Muscle of back (tissue), 13 donors: ENCODE data around the gene ABCA9. TPM values are rescaled to one million over a fixed set of nuclear protein-coding genes. Genes with fewer than 3 reads are reported as not detected.
"Not testable (repeated sequence)": the region's sequence is repeated elsewhere in the genome, so short reads cannot be mapped to it uniquely, and the experiment has no call there.

ENCODE experiments used
- DNase-seq, 3 donors: peaks; one replicate each; pipeline versions ENCODE4 v3.0.0 to v3.0.0-alpha.2; 2013
- long read RNA-seq, 9 donors: transcript quantifications; one replicate each; lab custom pipeline, GENCODE V29; 2026
- polyA plus RNA-seq, 10 donors: library from polyadenylated mRNA; unstranded; fragments of 120-200 nt; gene quantifications; one replicate each; pipeline ENCODE4 v1.2.1, GENCODE V29; 2013; ENCODE audit not compliant: insufficient read length in 10 of 10

Gene ABCA9, protein sequence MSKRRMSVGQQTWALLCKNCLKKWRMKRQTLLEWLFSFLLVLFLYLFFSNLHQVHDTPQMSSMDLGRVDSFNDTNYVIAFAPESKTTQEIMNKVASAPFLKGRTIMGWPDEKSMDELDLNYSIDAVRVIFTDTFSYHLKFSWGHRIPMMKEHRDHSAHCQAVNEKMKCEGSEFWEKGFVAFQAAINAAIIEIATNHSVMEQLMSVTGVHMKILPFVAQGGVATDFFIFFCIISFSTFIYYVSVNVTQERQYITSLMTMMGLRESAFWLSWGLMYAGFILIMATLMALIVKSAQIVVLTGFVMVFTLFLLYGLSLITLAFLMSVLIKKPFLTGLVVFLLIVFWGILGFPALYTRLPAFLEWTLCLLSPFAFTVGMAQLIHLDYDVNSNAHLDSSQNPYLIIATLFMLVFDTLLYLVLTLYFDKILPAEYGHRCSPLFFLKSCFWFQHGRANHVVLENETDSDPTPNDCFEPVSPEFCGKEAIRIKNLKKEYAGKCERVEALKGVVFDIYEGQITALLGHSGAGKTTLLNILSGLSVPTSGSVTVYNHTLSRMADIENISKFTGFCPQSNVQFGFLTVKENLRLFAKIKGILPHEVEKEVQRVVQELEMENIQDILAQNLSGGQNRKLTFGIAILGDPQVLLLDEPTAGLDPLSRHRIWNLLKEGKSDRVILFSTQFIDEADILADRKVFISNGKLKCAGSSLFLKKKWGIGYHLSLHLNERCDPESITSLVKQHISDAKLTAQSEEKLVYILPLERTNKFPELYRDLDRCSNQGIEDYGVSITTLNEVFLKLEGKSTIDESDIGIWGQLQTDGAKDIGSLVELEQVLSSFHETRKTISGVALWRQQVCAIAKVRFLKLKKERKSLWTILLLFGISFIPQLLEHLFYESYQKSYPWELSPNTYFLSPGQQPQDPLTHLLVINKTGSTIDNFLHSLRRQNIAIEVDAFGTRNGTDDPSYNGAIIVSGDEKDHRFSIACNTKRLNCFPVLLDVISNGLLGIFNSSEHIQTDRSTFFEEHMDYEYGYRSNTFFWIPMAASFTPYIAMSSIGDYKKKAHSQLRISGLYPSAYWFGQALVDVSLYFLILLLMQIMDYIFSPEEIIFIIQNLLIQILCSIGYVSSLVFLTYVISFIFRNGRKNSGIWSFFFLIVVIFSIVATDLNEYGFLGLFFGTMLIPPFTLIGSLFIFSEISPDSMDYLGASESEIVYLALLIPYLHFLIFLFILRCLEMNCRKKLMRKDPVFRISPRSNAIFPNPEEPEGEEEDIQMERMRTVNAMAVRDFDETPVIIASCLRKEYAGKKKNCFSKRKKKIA (N-terminal part only)
- polyA plus RNA-seq: 10 to 100 TPM in 9 of 10 donors, 1 to 10 TPM in 1; 7.5 to 29.6 (median 13.0) TPM
- long read RNA-seq, donor 1, partial matches to known transcripts: 5 of 5 reads
- long read RNA-seq, donor 1, other reads (novel, unspliced or antisense): 0 of 5 reads
- long read RNA-seq, donor 2: 0 reads
- long read RNA-seq, donor 3: 0 reads
- long read RNA-seq, donor 4: 0 reads
- long read RNA-seq, donor 5: 0 reads
- long read RNA-seq, donor 6, partial matches to known transcripts: 0 of 1 reads
- long read RNA-seq, donor 6, other reads (novel, unspliced or antisense): 0 of 1 reads
- long read RNA-seq, donor 7, partial matches to known transcripts: 14 of 14 reads
- long read RNA-seq, donor 7, other reads (novel, unspliced or antisense): 0 of 14 reads
- long read RNA-seq, donor 8: 0 reads
- long read RNA-seq, donor 9: 0 reads

- DNase-seq: peak; percentile 84 to 94 (median 88)
These were observed at the start of gene ABCA9 for GRCh38 chr17:69060822-69061221. ABCA9 (minus strand) TSS chr17:69060927; CDS start chr17:69051126, 9,801 bp downstream.

DNA sequence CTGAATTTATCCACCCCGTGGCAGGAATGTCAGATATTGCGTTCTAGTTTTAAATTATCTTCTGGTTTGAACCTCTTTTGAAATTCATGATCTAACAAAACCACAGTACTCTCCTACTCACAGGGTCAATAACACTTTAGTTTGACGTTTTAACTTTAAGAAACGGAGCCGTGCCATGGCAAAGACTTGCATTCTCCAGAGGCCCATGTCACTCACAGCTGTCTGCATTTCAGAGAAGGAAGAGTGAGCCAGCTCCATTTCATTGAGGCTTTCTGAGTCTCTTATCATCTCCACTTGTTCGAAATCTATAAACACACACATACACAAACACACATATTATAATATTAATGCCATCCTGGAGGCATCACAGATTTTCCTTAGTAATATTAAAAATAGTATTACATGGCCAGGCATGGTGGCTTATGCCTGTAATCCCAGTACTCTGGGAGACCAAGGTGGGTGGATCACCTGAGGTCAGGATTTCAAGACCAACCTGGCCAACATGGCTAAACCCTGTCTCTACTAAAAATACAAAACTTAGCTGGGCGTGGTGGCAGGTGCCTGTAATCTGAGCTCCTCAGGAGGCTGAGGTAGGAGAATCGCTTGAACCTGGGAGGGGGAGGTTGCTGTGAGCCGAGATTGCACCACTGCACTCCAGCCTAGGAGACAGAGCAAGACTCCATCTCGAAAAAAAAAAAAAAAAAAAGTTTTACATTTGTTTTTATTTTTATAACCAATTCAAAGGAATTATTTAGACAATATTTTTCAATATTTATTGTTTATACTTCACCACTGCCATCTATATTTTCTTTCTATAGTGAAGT is 45.4 kb upstream of the ABCA9 start:
- no peak for DNase-seq

DNA sequence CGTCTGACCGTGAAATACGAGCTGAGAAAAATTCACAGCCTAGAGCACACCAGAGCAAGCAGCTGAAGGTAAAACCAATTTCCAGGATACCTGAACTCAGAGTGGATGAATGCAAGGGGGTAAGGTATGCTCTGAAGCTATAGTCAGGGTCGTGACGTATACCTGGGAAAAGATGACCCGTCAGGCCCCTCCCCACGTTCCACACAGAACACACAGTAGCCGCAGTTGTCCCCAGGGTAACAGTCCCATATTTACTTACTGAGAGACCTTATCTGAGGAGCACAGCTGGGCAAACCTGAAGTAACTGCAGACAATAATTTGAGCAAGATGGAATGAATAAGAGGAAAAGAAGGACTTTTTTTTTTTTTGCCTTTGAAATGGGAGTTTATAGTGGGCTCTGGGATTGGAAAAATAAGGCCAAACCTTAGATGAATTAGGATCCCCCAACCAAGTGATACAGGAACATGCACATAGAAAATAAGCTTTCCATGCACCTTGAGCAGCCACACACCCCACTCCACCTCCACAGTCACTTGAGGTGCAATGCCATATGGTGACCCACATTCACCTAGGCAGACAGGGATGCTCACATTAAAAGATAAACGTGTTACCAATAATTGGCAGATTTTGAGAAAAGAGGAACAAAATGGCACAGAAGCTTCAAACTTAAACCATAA is 43.0 kb upstream of the ABCA9 start:
- no peak for DNase-seq

- no peak for DNase-seq
These were observed 37.9 kb upstream of the ABCA9 start for GRCh38 chr17:69098625-69099024.

DNA sequence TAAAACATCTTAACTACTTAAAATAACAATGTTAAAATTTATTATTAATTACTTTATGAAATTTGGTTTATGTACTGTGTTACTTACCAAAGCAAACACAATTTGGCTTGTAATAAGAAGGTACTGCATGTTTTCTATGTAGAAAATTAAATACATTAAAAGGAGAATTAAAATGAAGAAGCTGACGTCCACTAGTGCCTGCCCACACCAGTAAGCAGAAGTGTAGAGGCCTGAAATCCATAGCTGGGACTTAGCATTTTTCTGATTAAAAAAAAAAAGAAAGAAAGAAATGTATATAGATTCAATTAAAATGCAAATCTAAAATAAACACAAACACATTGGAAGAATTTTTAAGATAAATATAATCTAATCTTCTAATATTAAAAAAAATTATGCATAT is 35.8 kb upstream of the ABCA9 start:
- DNase-seq: no peak

DNA sequence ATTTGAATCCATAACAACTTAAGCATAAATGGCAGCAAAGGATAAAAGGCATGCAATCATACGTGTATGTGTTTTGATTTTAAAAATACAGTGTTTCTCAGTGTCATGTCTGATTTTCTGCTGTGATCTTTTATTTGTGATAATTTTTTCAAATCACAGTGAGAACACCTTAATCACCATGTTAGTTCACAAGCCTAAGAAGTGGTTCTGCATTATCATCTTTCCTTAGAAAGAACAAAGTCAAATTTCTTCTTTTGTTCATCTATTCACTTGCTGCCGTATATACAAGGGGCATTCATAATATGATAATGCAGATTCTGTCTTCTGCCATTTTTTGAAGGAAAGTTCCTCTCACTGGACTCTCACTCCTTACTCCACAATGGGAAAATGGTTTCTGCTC is 33.3 kb upstream of the ABCA9 start:
- DNase-seq: no peak

GRCh38 chr17:69093279-69093789 is 32.6 kb upstream of the ABCA9 start:
- DNase-seq: peak in 1 of 3 donors; percentile 51

DNA sequence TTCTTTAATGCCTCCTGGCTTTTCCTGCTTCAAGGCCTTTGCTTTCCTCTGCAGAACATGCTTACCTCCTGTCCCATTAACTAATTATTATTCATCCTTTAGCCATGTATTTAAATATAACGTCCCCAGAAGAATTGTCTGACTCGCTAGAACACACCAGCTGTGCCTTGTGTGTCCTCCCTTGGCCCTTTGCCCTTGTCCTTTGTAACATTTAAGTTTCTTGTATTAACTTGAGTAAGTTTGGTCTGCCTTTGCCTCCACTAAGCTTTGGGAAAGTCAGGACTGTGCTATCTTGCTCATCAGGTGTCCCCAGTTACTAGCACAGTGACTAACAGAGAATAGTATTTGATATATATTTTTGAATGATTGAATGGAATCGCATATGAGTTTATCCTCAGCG is 29.6 kb upstream of the ABCA9 start:
- no peak for DNase-seq

GRCh38 chr17:69088643-69089200 is 28.0 kb upstream of the ABCA9 start:
- DNase-seq: no peak

DNA sequence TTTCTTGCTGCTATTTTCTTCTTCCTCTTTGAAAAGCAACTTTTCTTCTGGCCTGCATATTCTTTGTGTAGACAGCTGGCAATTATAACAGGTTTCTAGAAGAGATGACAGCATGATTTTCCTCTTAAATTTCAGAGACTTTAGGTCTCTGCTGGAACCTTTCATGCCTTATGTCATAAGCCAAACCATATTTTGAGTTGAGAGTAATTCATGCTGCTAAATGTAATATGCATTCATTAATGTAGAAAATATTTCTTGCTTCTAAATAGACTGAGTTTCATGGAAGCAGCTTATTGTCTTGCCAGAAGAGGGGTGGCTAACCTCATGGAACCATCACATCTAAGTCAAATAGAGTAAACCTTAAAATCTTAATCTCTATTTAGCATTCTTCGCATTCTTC is 25.9 kb upstream of the ABCA9 start:
- peak; percentile 32 to 37 (median 33) for DNase-seq

DNA sequence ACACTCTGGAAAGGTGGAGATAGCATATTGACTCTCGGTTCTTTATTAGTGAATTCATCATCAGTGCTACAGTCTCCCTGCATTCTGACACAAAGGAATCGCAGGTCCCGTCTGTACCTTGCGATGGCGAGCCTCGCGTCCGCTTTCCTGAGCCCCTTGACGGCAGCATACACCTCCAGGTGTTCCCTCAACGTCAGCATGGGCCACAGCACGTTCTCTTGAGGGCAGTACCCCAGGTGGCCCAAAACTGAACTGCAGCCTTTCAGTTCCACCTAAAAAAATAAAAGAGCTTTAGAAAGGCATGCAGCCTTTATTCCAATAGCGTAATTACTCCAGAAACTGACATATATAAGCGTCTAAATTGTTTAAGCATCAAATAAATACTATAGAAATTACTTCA is 24.2 kb upstream of the ABCA9 start:
- DNase-seq: no peak

- no peak for DNase-seq
These were observed 22.0 kb upstream of the ABCA9 start for GRCh38 chr17:69082696-69083095.

DNA sequence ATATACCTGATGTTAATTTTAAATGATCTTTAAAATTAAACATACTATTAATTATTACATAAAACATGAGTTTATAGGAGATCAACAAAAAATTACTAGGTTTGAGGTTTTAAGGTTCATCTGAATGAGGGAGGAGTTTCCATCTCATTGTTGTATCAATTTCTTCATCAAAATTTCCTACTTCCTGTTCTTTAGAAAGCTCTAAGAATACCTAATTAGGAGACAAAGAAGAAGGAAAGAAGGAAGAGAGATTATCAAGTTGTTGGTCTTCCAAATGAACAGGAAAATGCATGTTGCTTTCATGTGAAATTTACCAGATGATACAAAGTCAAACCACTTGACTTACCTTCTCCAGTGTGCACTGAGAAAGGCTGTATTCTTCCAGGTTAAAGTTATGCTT is 18.1 kb upstream of the ABCA9 start:
- DNase-seq: no peak

DNA sequence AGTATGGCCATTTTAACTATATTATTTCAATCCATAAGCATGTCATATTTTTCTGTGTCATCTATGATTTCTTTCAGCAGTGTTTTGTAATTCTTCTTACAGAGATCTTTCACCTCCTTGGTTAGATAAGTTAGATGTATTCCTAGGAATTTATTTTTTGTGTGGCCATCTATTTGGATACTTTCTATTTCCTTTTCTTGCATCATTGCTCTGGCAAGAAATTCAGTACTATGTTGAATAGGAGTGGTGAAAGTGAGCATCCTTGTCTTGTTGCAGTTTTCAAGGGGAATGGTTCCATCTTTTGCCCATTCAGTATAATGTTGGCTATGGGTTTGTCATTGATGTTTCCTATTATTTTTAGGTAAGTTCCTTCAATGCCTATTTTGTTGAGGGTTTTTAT is 15.1 kb upstream of the ABCA9 start:
- no peak for DNase-seq

DNA sequence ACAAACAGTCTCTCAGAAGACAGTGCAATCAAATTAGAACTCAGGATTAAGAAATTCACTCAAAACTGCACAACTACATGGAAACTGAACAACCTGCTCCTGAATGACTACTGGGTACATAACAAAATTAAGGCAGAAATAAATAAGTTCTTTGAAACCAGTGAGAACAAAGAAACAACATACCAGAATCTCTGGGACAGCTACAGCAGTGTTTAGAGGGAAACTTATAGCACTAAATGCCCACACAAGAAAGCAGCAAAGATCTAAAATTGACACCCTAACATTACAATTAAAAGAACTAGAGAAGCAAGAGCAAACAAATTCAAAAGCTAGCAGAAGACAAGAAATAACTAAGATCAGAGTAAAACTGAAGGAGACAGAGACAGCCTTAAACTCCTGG is 12.7 kb upstream of the ABCA9 start:
- not testable (repeated sequence) for DNase-seq

- DNase-seq: not testable (repeated sequence)
These were observed 12.1 kb upstream of the ABCA9 start for GRCh38 chr17:69072803-69073256.

DNA sequence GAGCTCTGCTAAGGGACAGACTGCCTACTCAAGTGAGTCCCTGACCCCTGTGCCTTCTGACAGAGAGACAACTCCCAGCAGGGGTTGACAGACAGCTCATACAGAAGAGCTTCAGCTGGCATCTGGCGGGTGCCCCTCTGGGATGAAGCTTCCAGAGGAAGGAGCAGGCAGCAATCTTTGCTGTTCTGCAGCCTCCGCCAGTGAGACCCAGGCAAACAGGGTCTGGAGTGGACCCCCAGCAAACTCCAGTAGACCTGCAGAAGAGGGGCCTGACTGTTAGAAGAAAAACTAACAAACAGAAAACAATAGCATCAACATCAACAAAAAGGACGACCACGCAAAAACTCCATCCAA is 10.5 kb upstream of the ABCA9 start:
- not testable (repeated sequence) for DNase-seq

DNA sequence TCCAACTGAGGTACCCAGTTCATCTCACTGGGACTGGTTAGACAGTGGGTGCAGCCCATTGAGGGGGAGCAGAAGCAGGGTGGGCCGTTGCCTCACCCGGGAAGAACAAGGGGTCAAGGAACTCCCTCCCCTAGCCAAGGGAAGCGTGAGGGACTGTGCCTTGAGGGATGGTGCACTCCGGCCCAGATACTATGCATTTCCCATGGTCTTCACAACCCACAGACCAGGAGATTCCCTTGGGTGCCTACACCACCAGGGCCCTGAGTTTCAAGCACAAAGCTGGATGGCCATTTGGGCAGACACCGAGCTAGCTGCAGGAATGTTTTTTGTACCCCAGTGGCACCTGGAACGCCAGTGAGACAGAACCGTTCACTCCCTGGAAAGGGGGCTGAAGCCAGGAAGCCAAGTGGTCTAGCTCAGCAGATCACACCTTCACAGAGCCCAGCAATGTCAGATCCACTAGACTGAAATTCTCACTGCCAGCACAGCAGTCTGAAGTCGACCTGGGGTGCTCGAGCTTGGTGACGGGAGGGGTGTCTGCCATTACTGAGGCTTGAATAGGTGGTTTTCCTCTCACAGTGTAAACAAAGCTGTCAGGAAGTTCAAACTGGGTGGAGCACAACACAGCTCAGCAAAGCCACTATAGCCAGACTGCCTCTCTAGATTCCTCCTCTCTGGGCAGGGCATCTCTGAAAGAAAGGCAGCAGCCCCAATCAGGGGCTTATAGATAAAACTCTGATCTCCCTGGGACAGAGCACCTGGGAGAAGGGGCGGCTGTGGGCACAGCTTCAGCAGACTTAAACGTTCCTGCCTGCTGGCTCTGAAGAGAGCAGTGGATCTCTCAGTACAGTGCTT is 9.9 kb upstream of the ABCA9 start:
- DNase-seq: not testable (repeated sequence)
